PC-9 (cell line): ENCODE data around the gene NMRAL1.

Source experiments
- CTCF ChIP-seq: fragments of 200-600 bp; sonication (generic); conservative IDR thresholded peaks from 2 replicates; pipeline ENCODE4 v1.6.1; 2017; ENCODE audit warnings: mixed run types, antibody characterized with exemption, mild to moderate bottlenecking, moderate library complexity
- EZH2 ChIP-seq: fragments of 200-600 bp; sonication (generic); IDR thresholded peaks from 2 replicates; pipeline ENCODE4 v1.8.0; 2017; ENCODE audit warnings: antibody characterized with exemption, low read depth

DNA sequence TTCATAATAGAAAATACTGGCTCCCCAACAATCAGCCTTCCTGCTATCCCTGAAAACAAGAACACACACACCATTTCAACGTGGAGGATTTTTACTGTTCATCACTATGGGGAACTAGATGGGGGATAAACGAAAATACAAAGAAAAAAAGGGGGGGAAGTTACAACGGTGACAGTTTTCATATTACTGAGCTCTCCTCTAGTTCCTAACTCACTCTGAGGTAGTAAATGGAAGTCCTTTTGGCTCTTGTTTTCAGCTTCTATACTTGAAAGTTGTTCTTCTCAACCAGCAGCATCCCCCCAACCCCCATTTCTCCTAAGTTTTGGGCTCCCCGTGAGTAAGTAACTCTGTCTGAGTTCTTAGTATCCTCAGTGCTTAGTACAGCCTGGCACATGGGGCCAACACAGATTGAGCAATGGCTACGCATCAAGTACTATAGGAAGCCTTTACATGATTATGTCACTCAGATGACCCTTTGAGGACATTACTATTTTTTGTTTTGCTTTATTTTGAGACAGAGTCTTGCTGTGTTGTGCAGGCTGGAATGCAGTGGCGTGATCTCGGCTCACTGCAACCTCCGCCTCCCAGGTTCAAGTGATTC lies 53.8 kb downstream of the NMRAL1 start:
- TF ChIP-seq CTCF (no peak), EZH2 (no peak)
